Stromal cell of bone marrow (primary cell): ENCODE results near the gene USP10.
A peak's percentile ranks its signal among the peaks of the same experiment; 100 is the strongest.

Source experiments
- DNase-seq: peaks from one replicate; pipeline ENCODE4 v3.0.0-alpha.2; 2012; ENCODE audit warnings: low read depth

USP10 gene

DNA sequence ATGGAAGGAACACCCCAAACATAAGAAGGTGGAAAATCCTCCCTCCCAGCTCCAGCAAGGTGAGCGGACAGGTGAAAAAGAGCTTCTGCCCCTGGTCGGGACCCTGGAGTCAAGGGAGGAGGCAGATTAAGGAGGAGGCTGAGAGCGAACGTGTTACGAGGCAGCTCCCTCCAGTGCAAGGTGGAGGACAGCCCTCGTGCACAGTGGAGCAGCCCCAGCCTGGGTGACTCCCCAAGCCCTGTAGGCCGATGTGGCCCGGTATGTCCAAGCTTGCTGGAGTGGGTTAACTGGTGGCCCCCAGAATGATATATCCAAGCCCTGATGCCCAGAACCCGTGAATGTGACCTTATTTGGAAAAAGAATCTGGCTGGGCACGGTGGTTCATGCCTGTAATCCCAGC is 104.5 kb downstream of the USP10 start:
- no peak for DNase-seq

DNA sequence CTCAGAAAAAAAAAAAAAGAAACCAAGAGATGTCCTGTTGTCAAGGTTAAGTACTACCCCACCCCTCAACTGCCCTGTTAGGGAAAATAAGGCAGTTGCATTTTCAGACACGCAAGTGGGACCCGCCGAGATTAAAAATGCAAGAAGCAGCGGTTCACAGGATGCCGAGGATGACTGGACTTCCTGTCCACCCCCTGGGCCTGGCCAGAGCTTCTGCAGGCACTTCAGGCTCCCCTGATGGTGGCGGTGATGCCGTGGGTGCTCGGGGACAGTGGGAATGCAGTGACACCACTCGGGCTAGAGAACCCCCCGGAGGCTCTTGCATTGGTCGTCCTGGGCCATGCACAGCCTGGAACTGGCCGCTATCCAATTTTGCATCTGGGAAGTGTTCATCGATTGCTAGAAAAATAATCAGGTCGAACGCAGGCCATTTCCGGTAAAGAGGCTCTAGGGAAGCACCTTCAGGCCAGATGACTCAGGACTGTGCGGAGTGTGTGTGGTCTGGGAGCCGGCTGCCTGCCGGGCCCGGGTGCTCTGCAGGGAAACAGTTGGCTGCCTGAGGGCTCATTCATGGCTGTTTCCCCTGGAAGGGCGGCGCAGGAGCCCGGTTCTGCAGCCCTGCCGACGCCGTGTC is 106.6 kb downstream of the USP10 start:
- peak; percentile 62 for DNase-seq

DNA sequence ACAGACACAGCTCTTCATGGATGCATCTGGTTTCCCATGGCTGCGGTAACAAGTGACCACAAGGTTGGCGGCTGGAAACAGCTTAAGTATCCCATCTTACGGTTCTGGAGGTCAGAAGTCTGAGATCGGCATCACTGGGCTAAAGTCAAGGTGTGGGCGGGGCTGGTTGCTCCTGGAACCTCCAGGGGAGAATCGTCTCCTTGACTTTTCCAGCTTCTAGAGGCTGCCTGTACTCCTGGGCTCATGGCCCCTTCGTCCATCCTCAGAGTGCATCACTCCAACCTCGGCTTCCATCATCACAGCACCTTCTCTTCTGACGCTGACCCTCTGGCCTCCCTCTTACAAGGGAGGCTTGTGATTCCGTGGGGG is 107.1 kb downstream of the USP10 start:
- no peak for DNase-seq

DNA sequence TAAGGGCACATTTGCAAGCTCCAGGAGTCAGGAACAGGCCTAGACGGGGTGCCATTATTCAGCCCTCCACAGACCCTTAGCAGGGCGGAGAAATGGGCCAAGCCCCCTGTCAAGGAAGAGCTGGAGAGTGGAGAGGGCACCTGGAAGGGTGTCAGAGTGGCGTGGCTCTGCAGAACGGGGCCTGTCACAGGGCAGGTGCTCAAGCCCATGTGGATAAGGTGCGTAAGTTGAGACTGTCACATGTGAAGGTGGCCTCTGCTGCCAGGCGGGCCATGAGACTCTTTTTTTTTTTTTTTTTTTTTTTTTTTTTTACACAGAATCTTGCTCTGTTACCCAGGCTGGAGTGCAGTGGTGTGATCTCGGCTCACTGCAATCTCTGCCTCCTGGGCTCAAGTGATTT is 108.0 kb downstream of the USP10 start:
- DNase-seq = no peak

DNA sequence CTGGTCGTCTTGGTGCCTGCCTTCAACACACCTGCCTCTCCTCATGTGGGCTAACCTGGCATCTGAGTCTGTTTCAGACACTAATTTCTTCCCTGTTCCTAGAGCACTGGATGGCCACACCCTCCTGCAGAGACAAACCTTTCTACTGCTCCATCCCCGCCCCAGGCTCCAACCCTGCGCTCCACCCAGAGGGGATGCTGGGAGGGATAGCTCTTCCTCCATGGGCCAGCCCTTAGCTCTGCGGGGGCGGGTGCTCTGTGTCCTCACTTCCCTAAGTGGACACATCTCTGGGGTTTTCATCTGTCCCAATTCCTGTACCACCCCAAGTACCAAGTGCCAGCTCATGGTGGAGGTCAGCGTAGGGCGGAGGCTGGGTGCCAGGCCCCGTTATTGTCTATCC is 109.0 kb downstream of the USP10 start:
- no peak for DNase-seq

DNA sequence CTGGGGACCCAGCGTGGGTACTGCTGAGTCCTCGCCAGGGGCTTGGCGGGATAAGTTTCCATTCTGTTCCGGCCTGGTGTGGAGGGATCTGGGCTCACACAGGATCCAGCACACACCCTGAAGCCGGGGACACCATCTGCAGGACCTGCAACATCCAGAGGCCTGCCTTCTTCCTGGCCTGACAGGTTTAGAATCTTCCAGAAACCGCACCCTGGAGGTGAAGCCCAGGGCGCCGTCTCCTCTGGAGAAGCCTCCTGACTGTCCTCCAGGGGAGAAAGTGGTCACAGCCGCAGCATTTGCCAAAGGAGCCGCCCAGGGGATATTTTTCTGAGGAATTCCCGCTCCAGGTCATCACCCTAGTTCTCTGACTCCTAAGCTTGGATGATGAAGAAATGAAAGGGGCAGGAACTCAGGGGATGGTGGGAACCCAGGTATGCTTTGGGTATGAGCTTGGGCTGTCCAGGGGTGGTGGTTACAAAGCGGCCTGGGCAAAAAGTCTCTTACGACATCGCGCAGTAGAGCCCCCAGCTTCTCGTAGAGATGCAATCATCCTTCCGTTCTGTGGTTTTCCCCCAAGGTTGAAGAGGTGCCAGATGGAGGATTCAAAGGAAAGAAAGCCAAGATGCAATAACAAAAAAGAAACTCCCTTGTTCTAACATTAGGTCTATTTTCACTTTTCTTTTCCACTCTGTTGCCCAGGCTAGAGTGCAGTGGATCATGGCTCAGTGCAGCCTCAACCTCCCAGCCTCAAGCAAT is 110.9 kb downstream of the USP10 start:
- DNase-seq = peak; percentile 90

DNA sequence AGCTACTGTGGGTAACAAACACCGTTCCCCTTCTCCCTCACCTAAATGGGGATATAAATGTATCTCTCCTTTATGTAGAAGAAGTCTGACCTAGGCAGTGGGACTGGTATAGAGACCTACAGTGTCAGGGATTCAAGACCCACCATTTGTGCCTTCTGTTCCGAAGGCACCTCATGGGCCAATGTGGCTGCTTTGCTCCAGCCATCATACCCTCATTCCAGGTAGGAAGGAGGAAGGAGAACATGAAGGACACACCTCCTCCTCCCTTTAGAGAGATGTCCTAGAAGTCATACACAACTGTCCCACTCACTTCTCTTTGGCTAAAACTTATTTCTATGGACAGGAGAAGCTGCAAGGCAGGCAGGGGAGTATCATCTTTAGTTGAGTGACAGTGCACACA is 111.7 kb downstream of the USP10 start:
- DNase-seq = no peak

DNA sequence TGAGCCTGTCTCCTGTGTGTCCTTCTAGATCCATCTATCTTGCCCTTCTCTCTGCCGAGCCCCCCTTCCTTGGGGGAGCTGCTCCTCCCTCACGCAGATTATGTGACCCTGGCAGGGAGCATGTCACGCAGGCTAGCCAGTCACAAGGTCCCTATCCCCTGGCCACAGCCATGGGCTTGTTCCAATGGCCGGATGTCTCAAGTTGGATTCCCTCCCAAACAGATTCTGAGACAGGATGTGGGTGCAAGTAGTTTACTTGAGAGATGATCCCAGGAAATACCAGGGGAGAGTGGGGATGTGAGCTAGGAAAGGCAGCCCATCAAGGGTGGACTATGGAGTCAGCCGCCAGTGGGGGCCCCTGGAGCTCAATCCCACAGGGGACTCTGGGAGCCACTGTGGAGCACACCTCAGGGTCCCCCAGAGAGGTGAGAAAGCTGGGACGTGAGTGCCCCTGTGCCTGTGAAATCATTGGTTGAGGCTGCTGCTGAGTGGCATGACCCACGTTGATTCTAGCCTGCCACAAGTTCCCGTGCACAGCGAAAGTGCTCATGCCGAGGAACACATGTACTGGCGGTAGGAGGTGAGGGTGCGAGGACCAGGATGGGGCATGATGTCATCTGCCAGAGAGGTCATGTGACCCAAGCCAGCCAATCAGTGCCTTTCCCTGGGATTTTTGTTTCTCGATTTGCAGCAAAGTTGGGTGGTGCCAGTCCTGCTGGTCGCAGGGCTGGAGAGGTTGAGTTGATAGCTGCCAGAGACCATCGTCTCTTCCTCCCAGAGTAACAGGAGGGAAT is 113.5 kb downstream of the USP10 start:
- no peak for DNase-seq

DNA sequence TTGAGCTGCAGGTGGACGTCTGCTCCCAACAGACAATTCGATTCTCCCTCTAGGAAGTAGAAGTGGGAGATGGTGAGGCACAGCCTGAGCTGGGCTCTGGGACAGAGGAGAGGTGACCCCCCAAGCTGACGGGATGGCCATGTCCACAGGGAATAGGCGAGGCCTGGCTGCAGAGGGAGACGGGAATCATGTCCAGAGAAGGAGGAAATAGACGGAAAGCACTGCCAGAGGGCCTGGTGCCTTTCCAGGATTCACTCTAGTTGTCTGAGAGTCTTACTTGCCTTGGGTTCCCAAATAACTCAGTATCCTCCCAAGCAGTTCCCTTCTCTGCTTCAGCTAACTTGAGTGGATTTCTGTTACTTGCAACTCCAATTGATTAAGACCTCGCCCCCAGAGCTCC is 115.7 kb downstream of the USP10 start:
- DNase-seq = no peak

DNA sequence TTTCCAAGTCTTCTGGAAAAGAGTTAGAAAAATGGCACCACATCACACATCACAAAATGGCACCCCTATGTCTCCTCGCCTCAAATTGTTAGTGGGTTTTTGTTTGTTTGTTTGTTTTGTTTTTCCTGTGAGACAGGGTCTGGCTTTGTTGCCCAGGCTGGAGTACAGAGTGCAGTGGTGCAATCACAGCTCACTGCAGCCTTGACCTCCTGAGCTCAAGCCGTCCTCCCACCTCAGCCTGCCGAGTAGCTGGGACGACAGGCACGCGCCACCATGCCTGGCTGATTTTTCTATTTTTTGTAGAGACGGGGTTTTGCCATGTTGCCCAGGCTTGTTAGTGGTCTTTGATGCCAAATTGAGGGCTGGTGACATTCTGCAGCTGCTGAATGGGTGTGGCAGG is 116.2 kb downstream of the USP10 start:
- DNase-seq = no peak

DNA sequence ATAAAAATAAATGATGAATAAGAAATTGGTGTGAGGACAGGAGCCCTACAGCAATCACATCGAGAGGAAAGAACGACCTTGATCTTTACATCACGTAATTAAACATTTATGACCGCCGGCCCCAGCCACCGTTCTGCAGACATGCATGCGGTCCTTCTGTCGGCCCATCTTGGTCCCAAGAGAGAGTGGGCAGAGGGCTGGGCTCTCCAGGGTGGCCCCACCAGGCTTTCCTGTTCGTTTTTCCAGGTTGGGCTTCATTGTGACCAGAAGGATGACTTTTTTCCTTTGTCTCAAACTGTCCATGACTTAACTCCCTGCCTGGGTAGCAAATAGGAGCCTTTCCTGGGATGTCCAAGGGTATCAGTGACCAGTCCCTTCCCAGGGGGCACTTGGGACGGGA is 116.7 kb downstream of the USP10 start:
- no peak for DNase-seq

DNA sequence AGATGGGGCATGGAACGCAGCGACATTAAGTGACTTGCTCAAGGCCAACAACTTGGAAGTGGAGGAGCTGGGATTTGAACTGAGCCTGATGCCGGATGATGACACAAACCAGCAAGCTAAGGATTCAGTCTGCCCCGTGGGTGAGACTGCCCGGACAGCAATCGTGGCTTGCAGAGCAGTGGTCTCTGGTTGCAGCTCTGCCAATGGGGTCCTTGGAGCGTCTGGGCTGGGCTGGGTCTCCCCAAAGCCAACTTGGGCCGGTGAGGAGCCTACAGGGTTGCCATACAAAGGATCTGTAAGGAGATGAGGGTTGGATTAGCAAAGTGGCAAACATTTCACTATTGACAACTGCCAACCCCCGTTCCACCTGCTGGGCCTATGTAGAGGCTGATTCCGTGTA is 117.4 kb downstream of the USP10 start:
- no peak for DNase-seq

DNA sequence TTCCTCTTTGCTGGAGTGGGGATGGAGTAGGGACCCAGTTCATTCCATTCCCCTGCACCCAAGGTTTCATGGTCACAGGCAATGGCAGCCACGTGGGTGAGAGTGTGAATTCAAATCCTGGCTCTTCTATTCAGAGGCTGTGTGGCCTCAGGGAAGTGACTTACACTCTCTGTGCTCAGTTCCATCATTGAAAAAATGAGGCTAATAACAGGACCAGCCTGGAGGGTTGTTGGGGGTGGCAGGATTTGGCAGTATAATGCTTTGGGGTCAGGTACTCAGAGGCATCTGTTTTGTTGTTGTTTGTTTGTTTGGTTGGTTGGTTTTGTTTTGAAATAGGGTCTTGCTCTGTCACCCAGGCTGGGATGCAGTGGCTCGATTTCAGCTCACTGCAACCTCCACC is 117.8 kb downstream of the USP10 start:
- DNase-seq = no peak

DNA sequence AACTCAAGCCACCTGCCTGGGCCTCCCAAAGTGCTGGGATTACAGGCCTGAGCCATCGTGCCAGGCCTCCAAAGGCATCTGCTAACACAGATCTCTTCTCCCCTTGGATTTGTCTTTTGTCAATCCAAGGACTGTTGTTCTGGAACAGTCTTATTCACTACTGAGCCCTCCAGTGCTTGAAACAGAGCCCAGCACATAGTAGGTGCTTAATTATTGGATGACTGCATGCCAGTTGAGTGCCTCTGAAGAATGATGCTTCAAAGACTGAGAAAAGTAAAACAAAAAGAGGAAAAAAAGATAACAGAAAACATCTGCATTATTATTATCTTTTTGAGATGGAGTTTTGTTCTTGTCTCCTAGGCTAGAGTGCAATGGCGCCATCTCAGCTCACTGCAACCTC is 118.3 kb downstream of the USP10 start:
- DNase-seq = no peak

DNA sequence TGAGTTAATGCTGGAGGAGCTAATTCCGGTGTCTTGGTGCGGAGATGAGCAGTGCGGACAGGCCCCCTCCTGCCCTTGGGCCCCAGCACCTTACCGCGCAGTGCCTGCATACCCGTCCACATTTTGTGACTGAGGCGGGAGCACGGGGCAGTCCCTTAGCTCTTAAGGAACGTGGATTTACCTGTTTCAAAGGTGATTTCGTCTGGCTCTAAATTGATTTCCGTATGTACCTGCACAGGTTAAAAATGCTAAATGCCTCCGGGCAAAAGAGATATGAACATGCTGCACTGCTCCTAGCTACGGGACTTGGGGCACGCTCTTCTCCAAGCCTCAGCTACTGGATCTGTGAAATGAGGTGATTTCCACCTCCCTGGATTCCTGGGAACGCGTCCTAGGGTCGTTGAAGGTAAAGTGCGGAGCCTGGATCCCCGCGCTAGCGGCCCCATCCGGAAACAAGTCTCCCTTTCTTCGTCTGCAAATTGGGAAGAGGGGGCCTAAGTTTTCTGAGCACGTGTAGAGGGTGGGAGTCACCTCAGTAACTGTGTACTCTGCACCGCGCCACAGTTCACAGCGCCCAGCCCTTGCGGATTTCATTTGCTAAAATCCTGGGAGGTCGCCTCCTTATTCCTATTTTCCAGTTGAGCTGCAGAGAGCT is 119.3 kb downstream of the USP10 start:
- DNase-seq = no peak

DNA sequence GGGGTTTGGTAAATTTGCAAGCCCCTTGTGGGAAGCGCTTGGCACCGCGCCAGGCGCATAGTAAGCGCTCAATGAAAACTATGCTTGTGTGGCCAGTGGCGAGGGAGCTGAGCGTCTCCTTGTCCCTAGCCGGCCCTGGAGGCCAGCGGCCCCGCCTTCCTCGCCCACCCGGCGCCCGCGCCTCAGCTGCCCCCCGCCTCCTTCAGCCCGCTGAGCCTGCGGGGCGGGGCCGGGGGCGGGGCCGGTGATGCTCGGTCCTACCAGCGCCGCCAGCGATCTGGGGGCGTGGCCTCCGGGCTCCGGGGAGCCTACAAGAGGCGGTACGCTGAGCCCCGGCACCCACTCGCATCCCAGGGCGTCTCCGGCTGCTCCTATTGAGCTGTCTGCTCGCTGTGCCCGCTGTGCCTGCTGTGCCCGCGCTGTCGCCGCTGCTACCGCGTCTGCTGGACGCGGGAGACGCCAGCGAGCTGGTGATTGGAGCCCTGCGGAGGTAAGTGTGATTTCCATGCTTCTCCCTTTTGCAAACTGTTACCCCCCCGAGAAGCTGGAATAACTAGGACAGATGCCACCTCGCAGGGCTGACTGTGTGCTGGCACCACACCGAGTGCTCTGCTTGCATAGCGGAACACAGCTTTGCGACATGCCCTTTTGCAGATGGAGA is 120.0 kb downstream of the USP10 start, which contains the start of gene CRISPLD2:
TSS of gene CRISPLD2 (plus strand) at position 342 of the 661 bp plus-strand sequence. CDS start 18,511 bp downstream, outside the sequence.
- DNase-seq = peak; percentile 75

DNA sequence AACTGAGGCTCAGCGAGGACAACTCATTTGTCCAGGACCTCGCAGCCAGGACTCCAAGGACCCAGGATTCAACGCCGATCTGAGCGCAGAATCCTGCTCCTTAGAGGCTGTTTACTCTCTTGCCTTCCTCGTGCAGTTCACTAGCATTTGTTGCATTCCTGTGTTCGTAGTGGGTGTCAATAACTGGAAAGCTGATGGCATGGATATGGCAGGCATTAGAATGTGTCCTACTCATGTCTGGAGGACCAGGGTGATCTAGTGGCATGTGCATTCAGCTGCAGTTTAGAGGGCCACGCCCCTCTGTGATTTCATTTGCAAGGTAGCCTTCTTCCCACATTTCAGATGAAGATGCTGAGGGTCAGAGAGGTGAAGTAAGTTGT is 120.5 kb downstream of the USP10 start:
- DNase-seq = no peak

DNA sequence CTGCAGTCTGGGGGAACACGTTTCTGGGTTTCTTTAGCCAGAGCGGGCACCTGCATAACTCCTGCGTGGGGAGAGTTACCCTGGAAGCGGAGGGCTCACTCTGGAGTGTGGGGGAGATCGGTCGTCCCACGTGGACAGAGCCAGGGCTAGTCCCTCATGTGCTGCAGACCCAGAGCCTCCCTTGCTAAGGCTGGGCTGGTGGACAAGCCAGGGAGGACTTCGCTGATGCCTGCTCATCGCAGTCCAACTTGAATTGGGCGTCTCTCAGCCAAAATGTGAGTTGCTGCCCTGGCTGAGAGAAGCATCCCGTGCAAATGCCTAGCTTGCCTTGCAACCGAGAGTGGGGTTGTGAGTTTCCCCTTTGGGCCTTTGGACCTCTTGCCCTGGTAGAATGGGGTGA is 121.0 kb downstream of the USP10 start:
- DNase-seq = no peak

DNA sequence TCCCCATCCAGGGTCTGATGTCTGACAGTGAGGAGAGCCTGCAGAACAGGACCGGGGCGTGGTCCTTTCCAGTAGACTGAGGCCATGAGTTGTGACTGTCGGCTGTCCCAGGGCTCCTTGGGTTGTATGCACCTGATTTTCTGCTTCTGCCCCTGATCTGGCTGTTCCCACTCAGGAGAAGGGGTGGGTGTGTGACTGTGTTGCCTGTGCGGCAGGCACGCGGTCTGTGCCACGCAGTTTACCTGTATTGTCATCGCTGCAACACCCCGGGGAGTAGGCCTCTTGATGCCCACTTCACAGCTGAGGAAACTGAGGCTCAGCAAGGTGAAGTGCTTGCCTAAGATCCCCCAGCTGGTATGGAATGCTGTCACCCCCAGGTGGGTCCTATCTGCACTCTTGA is 121.4 kb downstream of the USP10 start:
- no peak for DNase-seq

DNA sequence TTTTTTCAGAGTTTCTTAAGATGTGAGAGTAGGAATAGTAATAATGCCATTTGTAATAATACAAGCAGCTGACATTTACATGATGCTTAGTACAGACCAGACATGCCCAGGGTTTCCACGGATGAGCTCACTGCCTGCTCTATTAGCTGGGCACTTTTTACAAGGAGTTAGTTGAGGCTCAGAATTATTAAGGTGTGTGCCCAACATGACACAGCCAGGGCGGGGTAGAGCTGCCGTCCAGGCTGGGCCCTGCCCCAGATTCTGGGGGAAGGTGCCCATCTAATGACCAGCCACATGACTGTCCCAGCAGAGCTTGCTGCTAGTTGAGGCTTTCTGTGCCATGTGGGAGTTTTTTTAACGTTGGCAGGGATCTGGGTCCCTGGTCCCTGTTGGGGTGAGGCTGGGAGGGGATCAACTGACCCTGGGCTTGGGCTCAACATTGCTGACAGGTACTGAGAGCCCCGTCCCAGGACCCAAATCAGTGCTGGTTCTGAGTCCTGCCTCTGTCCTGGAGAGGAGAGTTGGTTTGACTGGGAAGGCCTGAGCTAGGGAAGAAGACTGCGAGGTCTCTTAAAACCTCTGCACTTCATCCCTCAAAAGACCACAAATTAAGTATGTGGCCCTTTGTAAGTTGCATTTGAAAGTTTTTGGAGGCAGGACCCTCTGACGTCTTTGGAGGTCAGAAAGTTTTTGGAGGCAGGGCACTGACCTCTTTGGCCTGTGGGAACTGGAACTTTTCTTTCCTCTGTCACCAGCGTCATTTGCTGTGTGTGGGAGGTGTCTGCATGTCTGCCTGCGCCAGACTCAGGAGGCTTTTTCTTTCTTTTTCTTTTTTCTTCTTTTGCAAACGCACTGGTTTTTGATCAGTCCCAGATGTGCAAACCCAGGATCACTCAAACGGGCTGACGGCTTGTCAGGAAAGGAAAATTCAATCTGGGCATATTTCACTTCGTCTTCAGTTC is 122.2 kb downstream of the USP10 start:
- no peak for DNase-seq

DNA sequence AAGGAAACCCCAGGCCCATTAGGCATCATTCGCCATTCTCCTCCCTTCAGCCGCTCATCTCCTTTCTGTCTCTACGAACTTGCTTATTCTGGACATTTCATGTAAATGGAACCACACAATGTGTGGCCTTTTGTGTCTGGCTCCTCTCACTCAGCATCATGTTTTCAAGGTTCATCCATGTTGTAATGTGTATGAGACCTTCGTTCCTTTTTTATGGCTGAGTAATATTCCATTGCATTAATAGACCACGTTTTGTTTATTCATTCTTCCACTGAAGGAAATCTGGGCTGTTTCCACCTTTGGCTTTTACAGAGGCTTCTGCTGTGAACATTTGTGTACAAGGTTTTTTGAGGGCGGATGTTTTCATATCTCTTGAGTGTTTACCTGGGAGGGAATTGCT is 123.2 kb downstream of the USP10 start:
- no peak for DNase-seq
